Measurements from ENCODE around the gene SEMA6C. TPM values are rescaled to one million over a fixed set of nuclear protein-coding genes. Genes with fewer than 3 reads are reported as not detected.

SEMA6C gene
- total and polyA plus RNA-seq, 2 of the 13 experiments (the other 11 are each of a cell fraction or from before 2014, with no cell fraction given), result 1.4 to 2.9 TPM

DNA sequence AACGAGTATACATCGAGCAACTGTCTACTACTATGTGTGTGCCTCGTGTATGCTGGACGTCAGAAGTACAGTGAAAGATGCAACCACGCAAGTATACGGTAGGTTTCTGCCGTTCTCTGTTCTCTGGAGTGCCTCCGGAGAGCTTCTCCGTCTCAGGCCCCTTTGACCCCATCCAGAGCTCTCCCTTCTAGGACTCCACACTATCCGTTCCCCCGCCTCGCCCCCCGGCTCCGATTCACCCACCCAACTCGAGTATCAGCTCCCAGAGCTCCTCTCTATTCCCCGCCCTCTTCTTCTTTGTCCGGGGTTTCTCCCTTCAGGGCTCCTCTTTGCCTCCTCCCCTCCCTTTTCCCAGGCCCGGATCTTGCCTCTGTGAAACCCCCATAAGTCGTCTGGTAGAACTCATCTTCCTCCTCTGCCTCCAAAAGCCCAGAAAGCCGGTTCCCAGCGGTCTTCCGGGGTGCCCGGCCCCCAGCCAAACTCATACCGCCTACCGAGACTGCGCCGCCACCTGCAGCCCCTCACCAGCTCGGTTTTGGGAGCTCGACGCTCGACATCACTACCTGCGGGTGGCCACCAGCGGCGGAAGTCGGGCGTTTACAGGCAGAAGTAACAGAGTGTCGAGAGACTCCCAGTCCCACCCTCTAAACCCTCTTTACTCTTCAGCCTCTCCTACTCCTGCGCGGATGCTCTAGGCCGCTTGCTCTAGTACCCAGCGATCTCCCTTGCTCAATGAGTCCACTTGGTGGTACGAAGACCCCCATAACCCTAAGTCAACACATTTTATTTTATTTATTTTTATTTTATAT lies 43.4 kb upstream of the SEMA6C start, which contains the start of gene VPS72 (continued):
- 0 out of 2 replicates have a peak, but pooled peaks have one; percentile 24 for TF ChIP-seq ZNF678 (CRISPR knock-in tag; IDR thresholded peaks at IDR 0.05)
- TF ChIP-seq, protein P1, sequence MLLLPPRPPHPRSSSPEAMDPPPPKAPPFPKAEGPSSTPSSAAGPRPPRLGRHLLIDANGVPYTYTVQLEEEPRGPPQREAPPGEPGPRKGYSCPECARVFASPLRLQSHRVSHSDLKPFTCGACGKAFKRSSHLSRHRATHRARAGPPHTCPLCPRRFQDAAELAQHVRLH (CRISPR knock-in tag; IDR thresholded peaks at IDR 0.05; ENCODE audit: borderline replicate concordance, low read depth), result peak; percentile 72
- TF ChIP-seq ZNF17 (CRISPR knock-in tag; IDR thresholded peaks at IDR 0.05), result no peak
- no peak for TF ChIP-seq NFIB (CRISPR knock-in tag; IDR thresholded peaks at IDR 0.05; ENCODE audit: borderline replicate concordance)
- 0 out of 2 replicates have a peak, but pooled peaks have one; percentile 25 for TF ChIP-seq KLF13 (CRISPR knock-in tag; IDR thresholded peaks at IDR 0.05)
- peak; percentile 39; the same call in 1 of the 2 replicates for TF ChIP-seq RCOR2 (CRISPR knock-in tag; IDR thresholded peaks at IDR 0.05)
- TF ChIP-seq, protein P2, sequence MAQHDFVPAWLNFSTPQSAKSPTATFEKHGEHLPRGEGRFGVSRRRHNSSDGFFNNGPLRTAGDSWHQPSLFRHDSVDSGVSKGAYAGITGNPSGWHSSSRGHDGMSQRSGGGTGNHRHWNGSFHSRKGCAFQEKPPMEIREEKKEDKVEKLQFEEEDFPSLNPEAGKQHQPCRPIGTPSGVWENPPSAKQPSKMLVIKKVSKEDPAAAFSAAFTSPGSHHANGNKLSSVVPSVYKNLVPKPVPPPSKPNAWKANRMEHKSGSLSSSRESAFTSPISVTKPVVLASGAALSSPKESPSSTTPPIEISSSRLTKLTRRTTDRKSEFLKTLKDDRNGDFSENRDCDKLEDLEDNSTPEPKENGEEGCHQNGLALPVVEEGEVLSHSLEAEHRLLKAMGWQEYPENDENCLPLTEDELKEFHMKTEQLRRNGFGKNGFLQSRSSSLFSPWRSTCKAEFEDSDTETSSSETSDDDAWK (CRISPR knock-in tag; IDR thresholded peaks at IDR 0.05), result no peak
- TF ChIP-seq ZNF441 (CRISPR knock-in tag; IDR thresholded peaks at IDR 0.05; ENCODE audit: borderline replicate concordance), result 0 out of 2 replicates have a peak, but pooled peaks have one; percentile 58
- TF ChIP-seq, protein P3, sequence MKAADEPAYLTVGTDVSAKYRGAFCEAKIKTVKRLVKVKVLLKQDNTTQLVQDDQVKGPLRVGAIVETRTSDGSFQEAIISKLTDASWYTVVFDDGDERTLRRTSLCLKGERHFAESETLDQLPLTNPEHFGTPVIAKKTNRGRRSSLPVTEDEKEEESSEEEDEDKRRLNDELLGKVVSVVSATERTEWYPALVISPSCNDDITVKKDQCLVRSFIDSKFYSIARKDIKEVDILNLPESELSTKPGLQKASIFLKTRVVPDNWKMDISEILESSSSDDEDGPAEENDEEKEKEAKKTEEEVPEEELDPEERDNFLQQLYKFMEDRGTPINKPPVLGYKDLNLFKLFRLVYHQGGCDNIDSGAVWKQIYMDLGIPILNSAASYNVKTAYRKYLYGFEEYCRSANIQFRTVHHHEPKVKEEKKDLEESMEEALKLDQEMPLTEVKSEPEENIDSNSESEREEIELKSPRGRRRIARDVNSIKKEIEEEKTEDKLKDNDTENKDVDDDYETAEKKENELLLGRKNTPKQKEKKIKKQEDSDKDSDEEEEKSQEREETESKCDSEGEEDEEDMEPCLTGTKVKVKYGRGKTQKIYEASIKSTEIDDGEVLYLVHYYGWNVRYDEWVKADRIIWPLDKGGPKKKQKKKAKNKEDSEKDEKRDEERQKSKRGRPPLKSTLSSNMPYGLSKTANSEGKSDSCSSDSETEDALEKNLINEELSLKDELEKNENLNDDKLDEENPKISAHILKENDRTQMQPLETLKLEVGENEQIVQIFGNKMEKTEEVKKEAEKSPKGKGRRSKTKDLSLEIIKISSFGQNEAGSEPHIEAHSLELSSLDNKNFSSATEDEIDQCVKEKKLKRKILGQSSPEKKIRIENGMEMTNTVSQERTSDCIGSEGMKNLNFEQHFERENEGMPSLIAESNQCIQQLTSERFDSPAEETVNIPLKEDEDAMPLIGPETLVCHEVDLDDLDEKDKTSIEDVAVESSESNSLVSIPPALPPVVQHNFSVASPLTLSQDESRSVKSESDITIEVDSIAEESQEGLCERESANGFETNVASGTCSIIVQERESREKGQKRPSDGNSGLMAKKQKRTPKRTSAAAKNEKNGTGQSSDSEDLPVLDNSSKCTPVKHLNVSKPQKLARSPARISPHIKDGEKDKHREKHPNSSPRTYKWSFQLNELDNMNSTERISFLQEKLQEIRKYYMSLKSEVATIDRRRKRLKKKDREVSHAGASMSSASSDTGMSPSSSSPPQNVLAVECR (CRISPR knock-in tag; IDR thresholded peaks at IDR 0.05; ENCODE audit: borderline replicate concordance), result peak; percentile 92
- TF ChIP-seq ZSCAN25 (CRISPR knock-in tag; IDR thresholded peaks at IDR 0.05), result no peak
- TF ChIP-seq GLI4 (CRISPR knock-in tag; IDR thresholded peaks at IDR 0.05; ENCODE audit: borderline replicate concordance), result no peak
- TF ChIP-seq, protein P4, sequence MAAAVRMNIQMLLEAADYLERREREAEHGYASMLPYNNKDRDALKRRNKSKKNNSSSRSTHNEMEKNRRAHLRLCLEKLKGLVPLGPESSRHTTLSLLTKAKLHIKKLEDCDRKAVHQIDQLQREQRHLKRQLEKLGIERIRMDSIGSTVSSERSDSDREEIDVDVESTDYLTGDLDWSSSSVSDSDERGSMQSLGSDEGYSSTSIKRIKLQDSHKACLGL (CRISPR knock-in tag; IDR thresholded peaks at IDR 0.05), result peak; percentile 57; the same call in 1 of the 2 replicates
- TF ChIP-seq ZNF766 (CRISPR knock-in tag; IDR thresholded peaks at IDR 0.05; ENCODE audit: borderline replicate concordance), result peak; percentile 57; the same call in 1 of the 2 replicates
- TF ChIP-seq, protein P5, sequence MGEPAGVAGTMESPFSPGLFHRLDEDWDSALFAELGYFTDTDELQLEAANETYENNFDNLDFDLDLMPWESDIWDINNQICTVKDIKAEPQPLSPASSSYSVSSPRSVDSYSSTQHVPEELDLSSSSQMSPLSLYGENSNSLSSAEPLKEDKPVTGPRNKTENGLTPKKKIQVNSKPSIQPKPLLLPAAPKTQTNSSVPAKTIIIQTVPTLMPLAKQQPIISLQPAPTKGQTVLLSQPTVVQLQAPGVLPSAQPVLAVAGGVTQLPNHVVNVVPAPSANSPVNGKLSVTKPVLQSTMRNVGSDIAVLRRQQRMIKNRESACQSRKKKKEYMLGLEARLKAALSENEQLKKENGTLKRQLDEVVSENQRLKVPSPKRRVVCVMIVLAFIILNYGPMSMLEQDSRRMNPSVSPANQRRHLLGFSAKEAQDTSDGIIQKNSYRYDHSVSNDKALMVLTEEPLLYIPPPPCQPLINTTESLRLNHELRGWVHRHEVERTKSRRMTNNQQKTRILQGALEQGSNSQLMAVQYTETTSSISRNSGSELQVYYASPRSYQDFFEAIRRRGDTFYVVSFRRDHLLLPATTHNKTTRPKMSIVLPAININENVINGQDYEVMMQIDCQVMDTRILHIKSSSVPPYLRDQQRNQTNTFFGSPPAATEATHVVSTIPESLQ (CRISPR knock-in tag; conservative IDR thresholded peaks at IDR 0.05), result peak; percentile 55; the same call in 1 of the 2 replicates
- no peak for TF ChIP-seq ISX (CRISPR knock-in tag; conservative IDR thresholded peaks at IDR 0.05)
- TF ChIP-seq MIXL1 (CRISPR knock-in tag; IDR thresholded peaks at IDR 0.05), result peak; percentile 80
- TF ChIP-seq CBX1 (IDR thresholded peaks at IDR 0.05; ENCODE audit: low read depth), result no peak
- TF ChIP-seq, protein P6, sequence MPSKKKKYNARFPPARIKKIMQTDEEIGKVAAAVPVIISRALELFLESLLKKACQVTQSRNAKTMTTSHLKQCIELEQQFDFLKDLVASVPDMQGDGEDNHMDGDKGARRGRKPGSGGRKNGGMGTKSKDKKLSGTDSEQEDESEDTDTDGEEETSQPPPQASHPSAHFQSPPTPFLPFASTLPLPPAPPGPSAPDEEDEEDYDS (CRISPR knock-in tag; IDR thresholded peaks at IDR 0.05), result peak; percentile 76
- TF ChIP-seq DR1 (CRISPR knock-in tag; IDR thresholded peaks at IDR 0.05), result peak; percentile 47; the same call in 1 of the 2 replicates
- TF ChIP-seq ZIK1 (CRISPR knock-in tag; IDR thresholded peaks at IDR 0.05; ENCODE audit: borderline replicate concordance, low read depth), result 0 out of 2 replicates have a peak, but pooled peaks have one; percentile 58
